Prostate gland (tissue), 2 donors: Measurements from ENCODE around the gene OR5I1.

ENCODE experiments used
- POLR2A ChIP-seq: fragments of 450-650 bp; IDR thresholded peaks from one replicate; pipeline ENCODE4 v1.6.1; 2016; ENCODE audit warnings: antibody characterized with exemption, mild to moderate bottlenecking
- TF ChIP-seq, protein P1 (sequence below), 4 experiments: fragments of 200-600 bp in 2 of 4; fragments of 450-650 bp in 2 of 4; sonication (generic) in 2 of 4; IDR thresholded peaks; 1 replicate in 3 of 4; 2 replicates in 1 of 4; pipeline ENCODE4 v1.5.1; 2016 to 2019; ENCODE audit warnings: antibody characterized with exemption in 4 of 4, mild to moderate bottlenecking in 2 of 4, moderate library complexity in 2 of 4

GRCh38 chr11:55956521-55956920 is 20.3 kb upstream of the OR5I1 start:
- TF ChIP-seq, protein P1, sequence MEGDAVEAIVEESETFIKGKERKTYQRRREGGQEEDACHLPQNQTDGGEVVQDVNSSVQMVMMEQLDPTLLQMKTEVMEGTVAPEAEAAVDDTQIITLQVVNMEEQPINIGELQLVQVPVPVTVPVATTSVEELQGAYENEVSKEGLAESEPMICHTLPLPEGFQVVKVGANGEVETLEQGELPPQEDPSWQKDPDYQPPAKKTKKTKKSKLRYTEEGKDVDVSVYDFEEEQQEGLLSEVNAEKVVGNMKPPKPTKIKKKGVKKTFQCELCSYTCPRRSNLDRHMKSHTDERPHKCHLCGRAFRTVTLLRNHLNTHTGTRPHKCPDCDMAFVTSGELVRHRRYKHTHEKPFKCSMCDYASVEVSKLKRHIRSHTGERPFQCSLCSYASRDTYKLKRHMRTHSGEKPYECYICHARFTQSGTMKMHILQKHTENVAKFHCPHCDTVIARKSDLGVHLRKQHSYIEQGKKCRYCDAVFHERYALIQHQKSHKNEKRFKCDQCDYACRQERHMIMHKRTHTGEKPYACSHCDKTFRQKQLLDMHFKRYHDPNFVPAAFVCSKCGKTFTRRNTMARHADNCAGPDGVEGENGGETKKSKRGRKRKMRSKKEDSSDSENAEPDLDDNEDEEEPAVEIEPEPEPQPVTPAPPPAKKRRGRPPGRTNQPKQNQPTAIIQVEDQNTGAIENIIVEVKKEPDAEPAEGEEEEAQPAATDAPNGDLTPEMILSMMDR (IDR thresholded peaks at IDR 0.05): no peak
- TF ChIP-seq POLR2A: no peak
